OCI-LY7 (cell line): ENCODE results near the gene GPR142.

ENCODE experiments used
- CTCF ChIP-seq: fragments of 200-600 bp; sonication (generic); conservative IDR thresholded peaks from 2 replicates; pipeline ENCODE4 v1.5.1; 2014; ENCODE audit warnings: mild to moderate bottlenecking, antibody characterized with exemption, low read length, moderate library complexity, mixed read lengths
- EZH2phosphoT487 ChIP-seq: fragments of 200-600 bp; sonication (generic); IDR thresholded peaks from 2 replicates; pipeline ENCODE4 v1.6.1; 2018; ENCODE audit warnings: low read depth, borderline replicate concordance, mild to moderate bottlenecking, mixed run types, antibody characterized with exemption, low read length, moderate library complexity, mixed read lengths

GRCh38 chr17:74396567-74396966 lies 29.3 kb downstream of the GPR142 start:
- no peak for TF ChIP-seq CTCF
- TF ChIP-seq EZH2phosphoT487, result no peak
